GM18867 (cell line): Measurements from ENCODE around the gene SARDH.

Experiments used
- ATAC-seq: cut with Tn5 transposase; IDR thresholded peaks from one replicate; pipeline ENCODE4 v1.9.1; 2021; ENCODE audit warnings: mild to moderate bottlenecking, moderate library complexity; ENCODE audit not compliant: unreplicated experiment

The SARDH gene

GRCh38 chr9:133615606-133616188 is 122.5 kb downstream of the SARDH start:
- no peak for ATAC-seq

- no peak for ATAC-seq
Measured at GRCh38 chr9:133615186-133615585, 123.0 kb downstream of the SARDH start.

- ATAC-seq: no peak
Measured at GRCh38 chr9:133614678-133615077, 123.5 kb downstream of the SARDH start.

GRCh38 chr9:133614056-133614455 is 124.1 kb downstream of the SARDH start:
- no peak for ATAC-seq
